Tibial artery (tissue), 4 donors: ENCODE results near the gene COL4A3.
"Not testable (repeated sequence)": the region's sequence is repeated elsewhere in the genome, so short reads cannot be mapped to it uniquely, and the experiment has no call there.

ENCODE experiments used
- DNase-seq, 2 donors: peaks; one replicate each; pipeline ENCODE4 v3.0.0-alpha.2; 2019
- H3K27ac ChIP-seq, 2 donors: fragments of 200-600 bp; sonication (generic) in 1 of 2; 1 replicate in 1 of 2; 2 replicates in 1 of 2; pipeline ENCODE4 v1.5.1; 2018 to 2019; ENCODE audit warnings: mild to moderate bottlenecking in 1 of 2
- H3K27me3 ChIP-seq, 2 donors: fragments of 200-600 bp; sonication (generic) in 1 of 2; one replicate each; pipeline versions ENCODE4 v1.5.1 to v1.6.0; 2016 to 2019
- H3K36me3 ChIP-seq, 3 donors: fragments of 200-600 bp; sonication (generic) in 2 of 3; one replicate each; pipeline ENCODE4 v1.5.1; 2016 to 2019; ENCODE audit warnings: mild to moderate bottlenecking in 2 of 3
- H3K4me1 ChIP-seq, 4 donors: fragments of 200-600 bp; sonication (generic) in 2 of 4; 1 replicate in 3 of 4; 2 replicates in 1 of 4; pipeline ENCODE4 v1.5.1; 2016 to 2019
- H3K4me3 ChIP-seq, 2 donors: fragments of 200-600 bp; sonication (generic) in 1 of 2; 1 replicate in 1 of 2; 2 replicates in 1 of 2; pipeline ENCODE4 v1.5.1; 2018 to 2019; ENCODE audit warnings: mild to moderate bottlenecking in 2 of 2
- H3K9me3 ChIP-seq, 3 donors: fragments of 200-600 bp; sonication (generic) in 1 of 3; one replicate each; pipeline ENCODE4 v1.5.1; 2016 to 2019
- intact Hi-C: fragments of 100-400 bp; cut with DNase I; formaldehyde crosslinking; loops from one replicate; pipeline ENCODE4 v1.15.0; 2023; ENCODE audit warnings: low total_unique reads
- TF ChIP-seq, protein P1 (sequence below), 2 experiments: fragments of 200-600 bp in 1 of 2; fragments of 450-650 bp in 1 of 2; IDR thresholded peaks; one replicate each; pipeline ENCODE4 v1.5.1; 2017 to 2019; ENCODE audit warnings: antibody characterized with exemption in 2 of 2, mild to moderate bottlenecking in 1 of 2, moderate library complexity in 1 of 2

The COL4A3 gene

DNA sequence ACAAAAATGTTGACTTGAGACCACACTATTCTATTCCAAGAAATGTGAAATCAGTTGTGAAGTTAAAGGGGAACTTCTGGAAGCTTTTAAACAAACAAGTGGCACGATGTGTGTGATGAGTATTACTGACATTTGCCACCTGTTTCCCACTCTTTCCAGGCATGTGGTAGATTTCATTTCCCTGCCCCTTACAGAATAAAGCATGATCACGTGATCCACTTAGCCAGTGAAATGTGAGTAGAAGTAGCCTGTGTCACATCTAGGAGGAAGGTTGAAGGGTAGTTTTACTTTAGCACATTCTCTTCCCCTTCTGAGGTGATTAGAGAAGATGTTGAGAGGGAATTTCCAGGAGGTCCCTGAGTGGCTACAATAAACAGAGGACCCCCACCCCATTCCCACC, 4.3 kb upstream of the COL4A3 start:
- no peaks in the 10 kb centered on the region for H3K9me3 ChIP-seq
- TF ChIP-seq, protein P1, sequence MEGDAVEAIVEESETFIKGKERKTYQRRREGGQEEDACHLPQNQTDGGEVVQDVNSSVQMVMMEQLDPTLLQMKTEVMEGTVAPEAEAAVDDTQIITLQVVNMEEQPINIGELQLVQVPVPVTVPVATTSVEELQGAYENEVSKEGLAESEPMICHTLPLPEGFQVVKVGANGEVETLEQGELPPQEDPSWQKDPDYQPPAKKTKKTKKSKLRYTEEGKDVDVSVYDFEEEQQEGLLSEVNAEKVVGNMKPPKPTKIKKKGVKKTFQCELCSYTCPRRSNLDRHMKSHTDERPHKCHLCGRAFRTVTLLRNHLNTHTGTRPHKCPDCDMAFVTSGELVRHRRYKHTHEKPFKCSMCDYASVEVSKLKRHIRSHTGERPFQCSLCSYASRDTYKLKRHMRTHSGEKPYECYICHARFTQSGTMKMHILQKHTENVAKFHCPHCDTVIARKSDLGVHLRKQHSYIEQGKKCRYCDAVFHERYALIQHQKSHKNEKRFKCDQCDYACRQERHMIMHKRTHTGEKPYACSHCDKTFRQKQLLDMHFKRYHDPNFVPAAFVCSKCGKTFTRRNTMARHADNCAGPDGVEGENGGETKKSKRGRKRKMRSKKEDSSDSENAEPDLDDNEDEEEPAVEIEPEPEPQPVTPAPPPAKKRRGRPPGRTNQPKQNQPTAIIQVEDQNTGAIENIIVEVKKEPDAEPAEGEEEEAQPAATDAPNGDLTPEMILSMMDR (IDR thresholded peaks at IDR 0.05): no peak
- no peak for DNase-seq

DNA sequence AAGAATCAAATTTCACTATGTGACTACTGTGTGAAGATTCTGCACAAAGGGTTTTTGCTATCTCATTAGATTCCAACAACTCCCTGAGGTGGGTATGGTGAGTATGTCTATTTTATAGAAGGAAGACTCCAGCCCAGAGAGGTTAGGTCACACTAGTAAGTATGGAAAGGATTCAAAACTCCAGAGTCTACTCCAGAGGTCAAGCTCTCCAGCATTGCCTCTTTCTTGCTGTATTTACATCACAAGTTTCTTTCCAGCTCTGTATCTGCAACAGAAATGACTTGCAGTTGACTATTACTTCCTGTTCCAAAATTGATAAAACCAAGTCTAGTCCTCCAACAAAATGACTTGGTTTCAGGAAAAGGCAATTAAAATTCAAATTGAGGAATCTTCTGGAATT, 2.5 kb upstream of the COL4A3 start:
- DNase-seq: no peak
- H3K36me3 ChIP-seq: no peaks in the 10 kb centered on the region
- H3K4me3 ChIP-seq: no peak overlapping the region
- H3K4me1 ChIP-seq: peaks cover 0 to 22% (median 17%) of the 10 kb centered on the region in 4 donors
- peaks cover 0 to 21% of the 10 kb centered on the region in 2 donors for H3K27me3 ChIP-seq
- H3K9me3 ChIP-seq: peaks cover 0 to 2% (median 0%) of the 10 kb centered on the region in 3 donors
- TF ChIP-seq, protein P1 (IDR thresholded peaks at IDR 0.05): no peak
- intact Hi-C loops: no loop called here
- H3K27ac ChIP-seq: no peak overlapping the region

More for the DNA sequence above, 4.3 kb upstream of the COL4A3 start:
- Histone ChIP-seq H3K27me3 (peaks cover 0 to 20% of the 10 kb centered on the region in 2 donors), H3K36me3 (no peaks in the 10 kb centered on the region), H3K27ac (no peak overlapping the region), H3K4me1 (peaks cover 0 to 21% (median 17%) of the 10 kb centered on the region in 4 donors), H3K4me3 (no peak overlapping the region)
- intact Hi-C loops: no loop called here

DNA sequence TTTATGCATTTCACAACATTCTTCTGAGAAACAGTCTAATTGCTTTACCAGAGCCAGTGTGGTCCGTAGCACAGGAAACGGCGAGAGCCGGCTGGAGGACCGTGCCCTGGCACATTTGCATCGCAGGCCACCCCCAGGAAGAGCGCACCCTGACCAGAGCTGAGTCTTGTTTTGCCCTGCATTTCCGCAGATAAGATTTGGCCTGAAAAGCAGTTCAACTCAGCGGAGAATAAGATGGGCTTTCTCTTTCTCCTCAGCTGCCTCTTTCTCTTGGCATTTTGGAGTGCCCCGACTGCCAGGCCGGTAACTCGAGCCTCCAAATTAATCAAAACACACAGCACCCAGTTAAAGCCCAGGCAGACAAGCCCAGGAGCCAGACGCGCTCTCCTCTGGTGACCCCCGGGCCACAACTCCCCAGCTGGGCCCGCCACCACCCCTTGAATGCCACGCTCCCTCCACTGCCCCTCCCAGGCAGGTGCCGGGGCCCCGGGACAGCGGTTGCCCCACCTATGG, 883 bp upstream of the COL4A3 start:
- Histone ChIP-seq H3K4me3 (peak overlapping the region; percentile 56 to 59), H3K27ac (peak overlapping the region; percentile 44 to 72), H3K4me1 (peaks cover 0 to 22% (median 17%) of the 10 kb centered on the region in 4 donors), H3K9me3 (peaks cover 0 to 5% (median 5%) of the 10 kb centered on the region in 3 donors), H3K27me3 (peaks cover 0 to 21% of the 10 kb centered on the region in 2 donors), H3K36me3 (no peaks in the 10 kb centered on the region)
- TF ChIP-seq, protein P1 (IDR thresholded peaks at IDR 0.05): no peak
- intact Hi-C loops: no loop called here
- no peak for DNase-seq

DNA sequence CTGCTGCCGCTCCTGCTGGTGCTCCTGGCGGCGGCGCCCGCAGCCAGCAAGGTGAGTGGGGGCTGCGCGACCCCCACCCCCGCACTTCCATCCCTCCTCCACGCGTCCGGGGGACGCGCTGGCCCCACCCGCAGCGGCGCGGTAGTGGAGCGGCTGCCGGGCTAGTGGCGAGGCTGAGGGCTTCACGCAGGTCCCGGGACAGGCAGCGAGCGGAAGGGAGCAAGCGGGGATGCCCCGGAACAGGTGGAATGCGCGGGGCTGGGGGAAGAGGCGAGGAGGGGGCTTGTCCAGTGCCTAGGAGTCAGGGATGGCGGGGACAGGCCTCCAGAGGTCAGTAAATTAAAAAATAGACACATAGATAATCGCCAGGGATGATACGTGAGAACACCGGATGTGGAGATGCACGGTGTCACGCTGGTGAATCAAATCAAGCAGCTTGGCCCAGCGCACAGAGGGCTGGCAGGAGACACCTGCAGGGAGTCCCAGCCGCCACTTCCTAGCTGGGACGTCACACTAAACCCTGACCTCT, 403 bp downstream of the COL4A3 start:
- H3K27ac ChIP-seq: peak overlapping the region; percentile 44 to 72
- peaks cover 0 to 21% of the 10 kb centered on the region in 2 donors for H3K27me3 ChIP-seq
- H3K4me1 ChIP-seq: peaks cover 0 to 22% (median 17%) of the 10 kb centered on the region in 4 donors
- TF ChIP-seq, protein P1 (IDR thresholded peaks at IDR 0.05): no peak
- DNase-seq: no peak
- peaks cover 0 to 5% (median 5%) of the 10 kb centered on the region in 3 donors for H3K9me3 ChIP-seq
- H3K36me3 ChIP-seq: no peaks in the 10 kb centered on the region
- intact Hi-C loops: no loop called here
- peak overlapping the region; percentile 56 to 59 for H3K4me3 ChIP-seq

DNA sequence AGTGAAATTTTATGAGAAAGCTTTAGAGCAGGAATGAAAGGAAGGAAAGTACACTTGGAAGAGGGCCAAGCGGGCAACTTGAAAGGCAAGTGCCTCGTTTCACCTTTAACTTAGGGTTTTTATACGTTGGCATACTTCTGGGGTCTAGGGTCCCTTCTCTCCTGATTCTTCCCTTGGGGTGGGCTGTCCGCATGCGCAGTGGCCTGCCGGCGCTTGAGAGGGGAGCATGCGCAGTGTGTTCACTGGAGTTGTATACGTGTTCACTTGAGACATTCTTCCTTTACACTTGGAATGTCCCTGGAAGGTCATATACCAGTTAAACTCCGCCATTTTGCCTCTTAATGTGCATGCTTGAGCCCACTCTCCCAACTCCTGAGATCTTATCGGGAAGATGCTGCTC, 7.4 kb downstream of the COL4A3 start:
- intact Hi-C loops, H3K36me3 ChIP-seq, H3K4me3 ChIP-seq, H3K27ac ChIP-seq, DNase-seq, H3K4me1 ChIP-seq, H3K9me3 ChIP-seq, H3K27me3 ChIP-seq: not testable (repeated sequence)

DNA sequence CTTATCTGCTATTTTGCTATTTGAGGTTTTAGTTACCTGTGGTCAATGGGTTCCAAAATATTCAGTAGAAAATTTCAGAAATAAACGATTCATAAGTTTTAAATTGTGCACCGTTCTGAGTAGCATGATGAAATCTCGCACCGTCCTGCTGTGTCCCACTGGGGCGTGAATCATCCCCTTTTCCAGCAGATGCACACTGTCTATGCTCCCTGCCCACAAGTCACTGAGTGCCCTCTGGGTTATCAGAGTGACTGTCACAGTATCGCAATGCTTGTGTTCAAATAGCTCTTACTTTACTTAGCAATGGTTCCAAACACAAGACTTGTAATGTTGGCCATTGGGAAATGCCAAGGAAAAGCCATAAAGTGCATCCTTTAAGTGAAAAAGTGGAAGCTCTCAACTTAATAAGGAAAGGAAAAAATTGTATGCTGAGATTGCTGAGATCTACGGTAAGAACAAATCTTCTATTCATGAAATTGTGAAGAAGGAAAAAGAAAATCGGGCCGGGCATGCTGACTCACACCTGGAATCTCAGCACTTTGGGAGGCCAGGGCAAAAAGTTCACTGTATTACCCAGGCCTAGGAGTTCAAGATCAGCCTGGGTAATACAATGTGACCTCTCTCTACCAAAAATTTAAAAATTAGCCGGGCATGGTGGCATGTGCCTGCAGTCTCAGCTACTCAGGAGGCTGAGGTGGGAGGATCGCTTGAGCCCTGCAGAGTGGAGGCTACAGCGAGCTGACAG, 13.3 kb downstream of the COL4A3 start:
- Histone ChIP-seq H3K27me3 (no peaks in the 10 kb centered on the region), H3K27ac (no peak overlapping the region), H3K4me1 (peaks cover 0 to 10% (median 0%) of the 10 kb centered on the region in 4 donors), H3K4me3 (no peak overlapping the region), H3K36me3 (no peaks in the 10 kb centered on the region), H3K9me3 (no peaks in the 10 kb centered on the region)
- TF ChIP-seq, protein P1 (IDR thresholded peaks at IDR 0.05): no peak
- no peak for DNase-seq
- intact Hi-C loops: no loop called here
